ENCODE results near the gene SOAT1. TPM values are rescaled to one million over a fixed set of nuclear protein-coding genes. Genes with fewer than 3 reads are reported as not detected.

SOAT1 gene
- total and polyA plus RNA-seq, 2 experiments from 2014 or later: 20.8 to 28.9 TPM

- Histone ChIP-seq H3K4me2 (no peak overlapping the region), H3K79me2 (no peaks in the 10 kb centered on the region), H3K27me3 (no peaks in the 10 kb centered on the region), H3K27ac (no peak overlapping the region), H3K4me3 (no peak overlapping the region), H3K9me2 (replicated peaks; ENCODE audit: insufficient read depth) (no peaks in the 10 kb centered on the region), H3K9me3 (ENCODE audit: low read depth) (no peaks in the 10 kb centered on the region), H3K4me1 (ENCODE audit: insufficient read depth) (no peaks in the 10 kb centered on the region), H2AFZ (no peak overlapping the region), H4K20me1 (ENCODE audit: insufficient read depth, poor library complexity, severe bottlenecking) (no peaks in the 10 kb centered on the region), H3K36me3 (replicated peaks; ENCODE audit: insufficient read depth, low read depth) (no peaks in the 10 kb centered on the region)
- no peak for DNase-seq (ENCODE audit: low spot score)
- TF ChIP-seq EZH2phosphoT487 (IDR thresholded peaks at IDR 0.05; ENCODE audit: low read depth, severe bottlenecking, unreplicated experiment): no peak
- TF ChIP-seq CTCF (IDR thresholded peaks at IDR 0.05; ENCODE audit: poor library complexity): no peak
- TF ChIP-seq EZH2 (IDR thresholded peaks at IDR 0.05; ENCODE audit: borderline replicate concordance): no peak
- 93% methylated on average over 4 of the region's 4 CpGs for WGBS (ENCODE audit: low lambda C conversion rate, missing lambda C conversion rate)
Measured at GRCh38 chr1:179252606-179253005, 41.0 kb upstream of the SOAT1 start.

DNA sequence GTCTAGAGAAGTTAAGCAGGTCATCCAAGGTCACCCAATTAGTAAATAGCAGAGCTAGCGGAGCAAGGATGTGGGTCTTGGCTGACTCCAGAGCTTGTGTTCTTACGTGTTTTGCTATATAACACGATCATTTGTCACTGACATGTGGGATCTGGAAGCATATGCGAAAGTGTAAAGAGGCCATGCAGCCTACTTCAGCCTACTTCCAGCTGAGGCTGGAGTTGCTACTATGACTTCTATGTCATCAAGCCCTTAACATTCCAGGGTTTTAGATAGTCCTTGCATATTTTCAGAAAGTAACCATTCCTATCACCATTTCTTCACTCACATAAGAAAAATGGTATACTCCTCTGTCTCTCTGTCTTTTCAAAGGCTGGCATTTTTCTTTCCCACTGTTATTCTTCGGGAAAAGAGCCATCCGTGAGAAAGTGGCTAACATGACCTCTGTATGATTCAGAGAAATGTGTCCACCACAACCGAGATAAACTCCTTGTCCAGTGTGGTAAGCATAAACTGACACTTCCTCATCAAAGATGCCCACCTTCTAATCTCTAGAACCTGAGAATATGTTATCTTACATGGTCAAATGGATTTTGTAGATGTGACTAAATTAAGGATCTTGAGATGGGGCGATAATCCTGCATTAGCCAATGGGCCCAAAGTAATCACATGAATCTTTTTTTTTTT lies 40.2 kb upstream of the SOAT1 start:
- no peak overlapping the region for H3K4me3 ChIP-seq
- H4K20me1 ChIP-seq (ENCODE audit: insufficient read depth, poor library complexity, severe bottlenecking): no peaks in the 10 kb centered on the region
- TF ChIP-seq EZH2phosphoT487 (IDR thresholded peaks at IDR 0.05; ENCODE audit: low read depth, severe bottlenecking, unreplicated experiment) (no peak), EZH2 (IDR thresholded peaks at IDR 0.05; ENCODE audit: borderline replicate concordance) (no peak), CTCF (IDR thresholded peaks at IDR 0.05; ENCODE audit: poor library complexity) (no peak)
- H3K36me3 ChIP-seq (replicated peaks; ENCODE audit: insufficient read depth, low read depth): no peaks in the 10 kb centered on the region
- no peak for DNase-seq (ENCODE audit: low spot score)
- H3K27ac ChIP-seq: no peak overlapping the region
- no peaks in the 10 kb centered on the region for H3K9me2 ChIP-seq (replicated peaks; ENCODE audit: insufficient read depth)
- no peaks in the 10 kb centered on the region for H3K79me2 ChIP-seq
- H3K9me3 ChIP-seq (ENCODE audit: low read depth): no peaks in the 10 kb centered on the region
- no peaks in the 10 kb centered on the region for H3K27me3 ChIP-seq
- no peak overlapping the region for H3K4me2 ChIP-seq
- H2AFZ ChIP-seq: no peak overlapping the region
- no peaks in the 10 kb centered on the region for H3K4me1 ChIP-seq (ENCODE audit: insufficient read depth)
- 82% methylated on average over 8 of the region's 8 CpGs for WGBS (ENCODE audit: low lambda C conversion rate, missing lambda C conversion rate)

DNA sequence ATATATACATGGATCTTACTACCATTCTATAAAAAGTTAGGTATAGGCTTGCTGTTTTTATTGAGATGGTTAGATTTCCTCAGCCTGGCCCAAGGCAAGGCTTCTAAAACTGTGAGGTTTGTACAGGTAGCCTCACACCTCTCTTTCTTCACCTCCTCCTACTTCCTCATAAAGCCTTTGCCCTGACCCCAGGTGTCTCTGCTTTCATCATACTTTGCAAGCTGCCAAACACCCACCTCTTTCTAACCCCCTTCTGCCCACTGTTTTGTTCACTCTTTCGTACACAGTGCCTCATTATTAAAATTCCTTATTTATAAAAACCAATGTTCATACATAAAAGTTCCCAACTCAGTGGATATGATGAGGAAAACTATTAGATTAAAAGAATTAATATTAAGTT lies 31.4 kb upstream of the SOAT1 start:
- WGBS (ENCODE audit: low lambda C conversion rate, missing lambda C conversion rate): 83% methylated on average over 1 of the region's 1 CpG
- Histone ChIP-seq H2AFZ (no peak overlapping the region), H3K9me2 (replicated peaks; ENCODE audit: insufficient read depth) (no peaks in the 10 kb centered on the region), H3K27me3 (no peaks in the 10 kb centered on the region), H3K4me1 (ENCODE audit: insufficient read depth) (no peaks in the 10 kb centered on the region), H3K79me2 (no peaks in the 10 kb centered on the region), H3K9me3 (ENCODE audit: low read depth) (no peaks in the 10 kb centered on the region), H3K36me3 (replicated peaks; ENCODE audit: insufficient read depth, low read depth) (no peaks in the 10 kb centered on the region), H3K4me3 (no peak overlapping the region), H3K4me2 (no peak overlapping the region), H4K20me1 (ENCODE audit: insufficient read depth, poor library complexity, severe bottlenecking) (no peaks in the 10 kb centered on the region), H3K27ac (no peak overlapping the region)
- TF ChIP-seq EZH2 (IDR thresholded peaks at IDR 0.05; ENCODE audit: borderline replicate concordance): no peak
- no peak for TF ChIP-seq CTCF (IDR thresholded peaks at IDR 0.05; ENCODE audit: poor library complexity)
- no peak for TF ChIP-seq EZH2phosphoT487 (IDR thresholded peaks at IDR 0.05; ENCODE audit: low read depth, severe bottlenecking, unreplicated experiment)
- DNase-seq (ENCODE audit: low spot score): no peak

Measured in hepatocyte (in vitro differentiated cells).